Fibroblast of skin of left quadriceps (primary cell): ENCODE data around the gene OCRL.
A peak's percentile ranks its signal among the peaks of the same experiment; 100 is the strongest.

Source experiments
- DNase-seq, 2 experiments: peaks; one replicate each; pipeline ENCODE4 v3.0.0-alpha.2; 2013; ENCODE audit warnings: low read depth in 2 of 2

OCRL gene

DNA sequence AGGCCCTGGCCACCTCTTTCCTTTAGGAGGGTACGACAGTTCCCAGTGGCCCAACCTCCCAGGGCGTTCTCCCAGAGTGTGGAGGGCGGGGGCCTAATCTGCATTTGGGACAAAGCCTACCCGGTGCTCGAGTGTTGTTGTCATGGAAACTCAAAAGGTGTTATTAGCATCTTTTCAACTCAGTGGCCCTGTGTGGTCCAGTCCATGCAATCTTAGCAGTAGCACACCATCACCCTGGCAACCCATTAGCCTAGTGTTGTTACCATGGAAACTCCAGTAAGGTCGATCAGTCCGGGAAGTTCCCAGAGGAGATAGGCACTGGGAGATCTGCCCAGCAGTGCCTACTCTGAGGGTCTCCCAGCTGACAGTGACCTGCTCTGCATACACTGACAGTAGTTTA lies 94.5 kb downstream of the OCRL start:
- no peak for DNase-seq

GRCh38 chrX:129636175-129636681 lies 96.2 kb downstream of the OCRL start:
- DNase-seq = no peak

GRCh38 chrX:129637217-129638109 lies 97.4 kb downstream of the OCRL start:
- peak in 1 of 2 experiments; percentile 20 for DNase-seq

DNA sequence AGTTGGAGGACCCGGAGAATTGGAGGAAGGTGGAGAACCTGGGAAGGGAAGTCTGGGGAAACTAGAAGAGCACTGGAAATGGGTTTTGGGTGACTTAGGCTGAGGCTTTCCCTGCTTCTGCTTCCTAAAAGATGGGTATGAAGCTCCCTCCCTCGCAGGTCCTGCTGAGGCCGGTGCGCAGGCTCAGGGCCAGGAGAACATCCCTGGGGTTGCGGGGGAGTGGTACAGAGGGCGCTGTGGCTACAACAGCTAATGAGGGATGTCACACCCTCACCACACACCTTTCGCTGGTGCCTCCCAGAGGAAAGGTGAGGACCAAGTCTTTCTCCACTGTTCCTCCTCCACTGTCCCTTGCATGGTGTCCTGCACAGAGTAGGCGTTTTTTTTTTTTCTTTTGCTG lies 98.9 kb downstream of the OCRL start:
- no peak for DNase-seq

DNA sequence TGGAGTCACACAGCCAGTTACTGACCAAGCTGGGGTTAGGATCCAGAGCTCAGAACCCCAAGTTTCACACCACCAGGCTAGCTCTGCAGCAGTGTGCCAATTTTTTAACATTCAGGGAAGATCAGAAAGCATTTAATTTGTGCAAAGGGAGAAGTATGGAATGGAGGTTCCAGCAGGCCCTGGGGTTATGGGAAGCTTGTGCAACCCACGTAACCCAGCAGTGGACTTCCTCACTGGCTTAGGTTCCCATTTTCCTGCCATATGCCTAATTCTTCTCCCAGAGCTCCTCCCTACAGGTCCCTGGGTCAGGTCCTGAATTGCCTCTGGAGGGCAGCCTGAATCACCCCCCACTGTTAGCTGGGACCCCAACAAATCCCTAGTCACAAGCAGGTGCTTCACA lies 100.7 kb downstream of the OCRL start:
- DNase-seq = no peak

DNA sequence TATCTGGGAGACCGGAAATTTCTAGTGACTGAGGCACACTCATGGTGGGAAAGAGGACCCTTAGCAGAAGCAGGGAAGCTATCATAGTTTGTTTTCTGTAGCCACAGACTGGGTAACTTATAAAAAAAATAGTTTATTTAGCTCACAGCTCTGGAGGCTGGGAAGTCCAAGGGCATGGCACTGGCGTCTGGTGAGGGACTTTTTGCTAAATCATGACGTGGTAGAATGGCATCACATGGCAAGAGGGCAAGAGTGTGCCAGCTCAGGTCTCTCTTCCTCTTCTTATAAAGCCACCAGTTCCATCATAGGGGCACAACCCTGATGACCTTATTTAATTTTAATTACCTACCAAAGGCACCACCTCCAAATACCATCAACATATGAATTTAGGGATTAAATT lies 101.4 kb downstream of the OCRL start:
- no peak for DNase-seq

DNA sequence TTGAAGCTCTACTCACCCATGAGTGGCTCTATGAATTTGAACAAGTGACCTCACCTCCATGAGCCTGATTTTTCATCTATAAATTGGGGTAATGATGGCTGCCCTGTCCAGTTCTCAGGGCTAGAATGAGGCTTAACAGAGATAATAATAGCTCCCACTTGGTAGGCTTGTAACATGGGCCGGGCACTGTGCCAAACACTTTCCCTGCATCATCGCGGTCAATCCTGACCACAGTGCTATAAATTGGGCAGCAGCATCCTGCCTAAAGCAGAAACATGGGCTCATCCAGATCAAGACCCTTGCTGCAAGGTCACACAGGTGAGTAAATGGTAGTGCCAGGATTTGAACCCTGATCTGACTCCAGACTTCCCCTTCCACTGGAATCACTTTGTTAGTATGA lies 101.9 kb downstream of the OCRL start:
- no peak for DNase-seq
